ENCODE measurements around the gene GPR15.
"Not testable (repeated sequence)": the region's sequence is repeated elsewhere in the genome, so short reads cannot be mapped to it uniquely, and the experiment has no call there.

Gene GPR15

DNA sequence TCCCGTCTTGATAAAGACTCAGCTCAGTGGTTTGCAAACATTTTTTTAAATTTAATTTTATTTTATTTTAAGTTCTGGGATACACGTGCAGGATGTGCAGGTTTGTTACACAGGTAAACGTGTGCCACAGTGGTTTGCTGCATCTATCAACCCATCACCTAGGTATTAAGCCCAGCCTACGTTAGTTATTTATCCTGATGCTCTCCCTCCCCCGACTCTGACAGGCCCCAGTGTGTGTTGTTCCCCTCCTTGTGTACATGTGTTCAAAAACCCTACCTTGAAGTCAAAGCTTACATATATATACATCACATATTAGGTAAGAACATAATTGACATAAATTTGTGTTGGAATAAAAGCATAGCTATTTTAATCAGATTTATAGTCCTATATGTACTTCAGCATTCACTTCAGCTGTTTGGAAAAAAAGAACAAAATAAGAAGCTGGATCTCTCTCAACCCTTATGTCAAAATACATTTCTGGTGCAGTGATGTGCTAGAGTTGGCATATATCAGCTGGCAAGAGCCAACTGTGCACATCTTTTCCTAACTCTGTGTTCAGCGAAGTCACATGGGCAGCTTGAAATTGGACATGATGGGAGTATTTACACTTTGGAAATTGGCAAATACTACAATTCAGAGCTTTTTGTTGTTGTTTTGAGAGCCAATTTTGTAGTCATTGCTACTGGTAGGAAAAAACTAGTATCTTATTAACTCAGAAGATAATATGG, 26.5 kb downstream of the GPR15 start:
- DNase-seq (ENCODE audit: low read depth, low spot score), result no peak

DNA sequence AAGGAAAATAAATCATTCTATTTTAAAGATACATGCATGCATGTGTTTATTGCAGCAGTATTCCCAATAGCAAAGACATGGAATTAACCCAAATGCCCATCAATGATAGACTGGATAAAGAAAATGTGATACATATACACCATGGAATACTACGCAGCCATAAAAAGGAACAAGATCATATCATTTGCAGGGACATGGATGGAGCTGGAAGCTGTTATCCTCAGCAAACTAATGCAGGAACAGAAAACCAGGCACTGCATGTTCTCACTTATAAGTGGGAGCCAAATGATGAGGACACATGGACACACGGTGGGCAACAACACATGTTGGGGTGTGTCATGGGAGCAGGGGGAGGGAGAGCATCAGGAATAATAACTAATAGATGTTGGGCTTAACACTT, 28.0 kb downstream of the GPR15 start:
- not testable (repeated sequence) for DNase-seq (ENCODE audit: low read depth, low spot score)

DNA sequence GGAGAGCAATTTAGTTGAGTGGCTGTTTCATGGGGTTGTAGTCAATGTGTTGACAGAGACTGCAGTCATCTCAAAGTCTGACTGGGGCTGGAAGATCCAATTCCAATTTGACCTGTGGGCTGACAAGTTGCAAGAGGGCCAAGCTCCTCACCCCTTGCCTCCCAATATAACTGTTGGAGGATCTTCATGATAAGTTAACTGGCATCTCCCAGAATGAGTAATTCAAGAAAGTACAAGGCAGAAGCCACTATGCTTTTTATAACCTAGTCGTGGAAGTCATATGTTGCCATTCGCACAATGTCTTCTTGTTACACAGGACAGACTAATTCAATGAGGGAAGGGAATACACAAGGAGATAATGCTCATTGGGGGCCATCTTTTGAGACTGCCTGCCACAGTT, 29.1 kb downstream of the GPR15 start:
- no peak for DNase-seq (ENCODE audit: low read depth, low spot score)

DNA sequence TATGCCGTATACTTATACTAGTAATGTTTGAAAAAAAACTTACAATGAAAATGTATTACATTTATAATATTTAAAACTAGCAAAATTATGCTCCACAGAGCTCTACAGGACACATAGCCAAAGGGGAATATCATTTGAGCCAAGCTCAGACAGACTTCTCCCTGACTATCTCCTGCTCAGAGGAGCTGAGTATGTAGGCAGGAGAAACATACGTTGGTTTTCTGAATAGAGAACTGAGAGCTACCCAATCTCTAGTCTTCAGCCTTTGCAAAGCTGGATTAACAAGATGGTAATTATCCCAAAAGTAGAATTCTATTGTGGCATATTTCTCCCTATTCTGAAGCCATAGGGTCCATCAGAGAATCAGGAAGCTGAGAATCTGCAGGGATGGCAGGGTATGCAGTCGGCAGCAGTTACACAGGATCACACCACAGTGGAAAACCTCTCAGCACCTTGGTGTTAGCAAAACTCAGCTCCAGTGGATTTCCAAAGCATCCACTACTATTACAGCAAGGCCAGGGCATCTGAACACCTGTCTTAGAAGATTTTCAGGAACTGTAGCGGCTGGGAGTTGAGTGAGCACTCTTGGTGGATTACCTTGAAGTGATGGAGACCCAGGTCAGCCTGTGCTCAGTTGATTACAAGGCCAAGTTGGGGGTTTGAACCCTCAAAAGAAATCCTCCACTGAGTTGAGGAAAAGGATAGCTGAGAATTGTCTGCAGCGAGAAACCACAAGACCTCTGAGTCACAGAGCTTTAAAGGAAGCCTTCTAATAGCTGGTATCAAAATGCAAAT, 30.1 kb downstream of the GPR15 start:
- DNase-seq (ENCODE audit: low read depth, low spot score), result peak; percentile 48

DNA sequence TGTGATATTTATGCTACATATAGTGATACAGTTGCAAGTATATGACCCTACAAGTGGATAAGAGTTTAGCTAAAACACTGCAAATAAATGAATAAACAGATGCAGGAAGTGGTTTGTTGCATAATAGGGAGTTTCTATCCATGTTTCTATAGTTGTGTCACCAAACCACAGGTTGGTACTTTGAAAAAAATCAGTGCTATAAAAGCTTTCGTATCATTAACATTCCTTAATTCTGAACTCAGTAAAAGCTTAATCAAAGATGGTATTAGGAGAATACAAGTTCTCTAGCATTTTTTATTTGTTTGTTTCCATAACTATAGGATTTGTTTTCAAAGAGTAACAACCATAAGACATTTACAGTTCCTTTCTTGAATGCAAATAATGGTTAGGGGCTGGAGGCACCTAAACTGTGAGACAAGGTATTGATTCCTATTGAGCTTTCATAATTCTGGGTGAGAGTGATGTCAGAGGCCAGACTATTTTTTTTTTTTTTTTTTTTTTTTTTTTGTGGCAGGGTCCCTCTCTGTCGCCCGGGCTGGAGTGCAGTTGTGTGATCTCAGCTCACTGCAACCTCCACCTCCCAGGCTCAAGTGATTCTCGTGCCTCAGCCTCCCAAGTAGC, 32.0 kb downstream of the GPR15 start:
- DNase-seq (ENCODE audit: low read depth, low spot score), result peak; percentile 60

DNA sequence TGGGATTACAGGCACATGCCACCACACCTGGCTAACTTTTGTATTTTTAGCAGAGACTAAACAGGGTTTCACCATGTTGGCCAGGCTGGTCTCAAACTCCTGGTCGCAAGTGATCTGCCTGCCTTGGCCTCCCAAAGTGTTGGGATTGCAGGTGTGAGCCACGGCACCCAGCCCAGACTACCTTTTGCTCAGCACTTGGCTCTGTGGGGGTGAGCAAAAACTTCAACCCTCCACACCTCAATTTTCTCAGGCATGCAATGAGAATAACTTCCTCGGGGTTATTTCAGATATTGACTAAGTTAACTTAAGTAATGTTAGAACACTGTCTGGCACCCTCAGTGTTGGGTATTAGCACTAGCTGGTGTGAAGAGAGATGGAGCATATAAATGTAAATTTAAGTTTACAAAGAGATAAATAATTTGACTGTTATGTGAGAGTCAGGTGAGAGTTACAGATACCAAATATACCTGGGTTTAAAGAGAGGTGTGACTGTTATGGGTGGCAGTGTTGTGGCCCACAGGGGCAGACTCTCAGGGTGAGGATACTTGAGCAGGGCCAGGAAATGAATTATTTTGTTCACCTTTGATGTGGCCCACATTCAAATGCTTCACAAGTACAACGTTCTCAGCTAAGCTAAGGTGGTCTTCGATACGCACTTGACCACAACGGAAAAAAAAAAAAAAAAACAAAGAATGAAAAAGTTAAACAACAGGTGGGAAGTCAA, 32.7 kb downstream of the GPR15 start:
- DNase-seq (ENCODE audit: low read depth, low spot score), result no peak

DNA sequence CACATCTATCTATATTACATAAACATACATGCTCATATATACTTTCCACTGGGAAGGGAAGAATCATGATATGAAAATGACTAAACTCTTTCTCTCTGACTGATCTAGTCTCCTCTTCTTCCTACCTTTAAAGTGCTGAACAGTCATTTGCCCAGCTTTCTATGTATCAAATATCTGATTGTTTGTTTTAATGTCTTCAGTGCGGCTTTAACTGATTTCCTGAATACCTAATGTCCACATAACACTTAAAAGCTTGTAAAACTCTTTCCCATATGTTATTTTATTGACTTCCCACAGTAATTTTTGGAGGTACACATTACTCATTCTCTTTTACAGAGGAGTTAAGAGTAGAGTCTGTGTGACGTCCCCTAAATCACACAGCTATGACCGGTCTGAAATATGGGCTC, 33.5 kb downstream of the GPR15 start:
- DNase-seq (ENCODE audit: low read depth, low spot score), result no peak

DNA sequence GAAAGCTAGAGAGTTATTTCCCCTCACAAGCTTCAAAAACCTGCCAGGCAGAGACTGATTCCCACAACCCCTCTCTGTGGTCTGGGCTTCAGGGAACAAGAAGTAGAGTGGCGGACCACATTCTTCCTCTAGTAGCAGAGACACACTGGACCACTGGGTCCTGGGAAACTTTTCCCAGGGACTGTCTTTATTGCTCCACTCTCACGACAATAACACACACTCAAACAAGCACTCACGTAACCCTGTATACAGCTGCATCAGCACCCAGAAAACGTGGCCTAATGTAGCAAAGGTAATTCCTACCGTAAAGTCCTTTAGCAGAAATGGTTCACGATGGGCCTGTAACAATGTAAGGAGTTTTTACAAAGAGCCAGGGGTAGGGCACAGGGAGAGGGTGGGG, 34.1 kb downstream of the GPR15 start:
- DNase-seq (ENCODE audit: low read depth, low spot score), result no peak

DNA sequence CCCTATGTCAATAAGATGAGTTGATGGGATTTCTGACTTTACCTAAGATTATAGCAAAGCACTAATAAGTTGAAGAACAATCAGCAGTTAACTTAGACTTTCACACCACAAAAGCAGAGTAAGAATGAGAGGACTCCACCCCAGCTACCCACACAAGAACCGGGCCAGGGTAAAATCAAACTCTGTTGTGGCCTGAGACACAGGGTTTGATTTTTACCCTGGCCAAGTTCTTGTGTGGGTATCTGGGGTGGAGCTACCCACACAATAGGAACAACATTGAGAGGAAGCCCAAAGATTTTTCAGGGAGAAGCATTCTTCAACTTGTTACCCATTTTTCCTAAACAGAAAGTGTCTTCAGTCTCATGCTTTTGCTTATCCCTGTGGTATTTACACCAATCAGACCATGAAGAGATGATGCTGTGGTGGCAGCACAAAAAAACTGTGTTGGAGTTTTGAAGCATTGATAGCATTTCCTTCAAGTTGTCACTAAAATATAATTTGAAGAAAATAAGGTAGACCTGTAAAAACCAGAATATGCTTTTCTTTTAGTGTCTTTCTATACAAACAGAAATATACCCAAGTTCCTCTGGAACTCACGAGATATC, 36.0 kb downstream of the GPR15 start:
- DNase-seq (ENCODE audit: low read depth, low spot score), result no peak

DNA sequence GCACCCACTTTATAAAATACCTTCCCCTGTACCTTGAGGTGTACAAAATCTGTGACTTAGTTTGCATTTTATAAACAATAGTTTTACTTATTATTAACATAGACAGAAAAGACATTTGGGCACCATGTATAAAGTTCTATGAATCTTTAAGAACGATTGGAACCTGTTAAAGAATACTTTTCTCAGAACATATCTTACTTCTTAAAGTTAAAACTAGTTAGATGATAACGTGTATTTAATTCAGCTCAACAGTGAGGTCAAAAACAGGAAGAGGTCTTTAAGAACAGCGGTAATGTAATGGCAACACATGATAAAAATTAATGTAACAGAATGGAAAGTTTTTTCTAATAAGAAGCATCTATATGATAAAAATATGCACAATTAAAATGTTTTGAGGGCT, 36.6 kb downstream of the GPR15 start:
- DNase-seq (ENCODE audit: low read depth, low spot score), result no peak

DNA sequence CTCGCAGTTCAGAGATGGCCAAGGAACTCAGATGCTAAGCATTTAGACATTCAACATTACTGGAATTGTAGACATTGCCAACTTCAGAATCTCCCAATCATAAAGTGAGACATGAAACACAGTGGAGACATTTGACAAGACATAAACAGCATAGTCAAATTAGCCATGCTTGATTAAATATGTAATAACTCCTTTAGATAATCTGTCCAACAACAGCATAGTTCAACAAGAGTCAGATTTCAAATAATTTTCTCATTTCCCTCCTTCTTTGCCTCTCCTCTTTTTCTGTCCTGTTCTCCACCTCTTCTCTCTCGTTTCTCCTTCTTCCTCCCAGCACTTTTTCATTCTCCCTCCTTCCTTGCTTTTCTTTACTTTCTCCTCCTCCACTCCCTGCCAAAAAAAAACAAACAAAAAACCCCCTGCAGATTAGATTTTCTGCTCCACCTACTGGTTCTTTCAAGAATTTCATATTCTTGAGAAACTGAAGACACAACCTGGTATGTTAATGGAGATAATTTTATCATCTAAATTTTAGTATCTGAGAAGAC, 41.5 kb downstream of the GPR15 start:
- DNase-seq (ENCODE audit: low read depth, low spot score), result peak; percentile 44

DNA sequence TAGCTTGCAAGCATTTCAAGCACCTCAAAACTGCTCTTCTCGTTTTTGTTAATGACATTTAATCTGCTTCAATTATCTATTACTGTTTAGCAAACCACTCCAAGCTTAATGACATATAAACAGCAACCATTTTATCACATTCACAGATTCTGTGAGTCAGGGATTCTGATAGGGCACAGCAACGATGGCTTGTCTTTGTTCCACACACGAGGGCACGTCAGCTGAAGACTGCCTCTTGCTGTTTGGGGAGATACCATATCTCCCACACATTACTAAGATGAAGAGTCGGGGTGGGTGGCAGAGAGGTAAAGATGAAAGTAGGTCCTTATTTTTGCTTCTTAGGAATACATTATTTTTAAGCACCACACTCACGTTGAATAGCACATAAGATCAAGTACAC, 42.4 kb downstream of the GPR15 start:
- no peak for DNase-seq (ENCODE audit: low read depth, low spot score)

DNA sequence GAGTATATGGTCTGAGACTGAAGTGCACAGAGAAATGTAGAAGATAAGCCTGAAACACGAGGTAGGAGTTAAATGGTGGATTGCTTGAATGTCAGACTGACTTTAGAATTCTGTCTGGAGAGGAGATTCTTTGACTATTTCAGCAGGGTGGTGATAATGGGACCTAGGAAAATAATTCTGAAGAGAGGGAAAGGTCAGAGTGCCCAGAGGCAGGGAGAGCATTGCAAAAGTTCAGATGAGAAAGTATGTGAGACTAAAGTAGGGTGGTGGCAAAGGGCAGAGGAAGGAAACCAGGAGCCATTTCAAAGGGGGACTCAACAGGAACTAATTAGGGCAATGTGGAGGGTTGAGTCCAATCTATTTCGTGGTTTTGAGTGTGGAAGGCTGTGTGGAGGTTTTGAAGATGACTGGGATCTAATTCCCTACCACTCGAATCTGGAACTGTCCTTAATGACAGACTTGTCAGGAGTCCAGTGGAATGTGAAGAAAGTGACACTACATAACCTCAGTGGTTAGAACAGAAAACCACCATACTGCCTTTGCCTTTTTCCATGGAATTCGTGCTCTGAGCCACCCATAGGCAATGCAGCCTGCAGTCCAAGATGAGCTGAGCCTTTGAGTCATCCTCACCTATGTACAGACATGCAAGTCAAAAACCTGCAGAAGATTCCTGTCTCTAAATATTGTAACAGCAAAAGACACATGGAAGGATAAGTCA, 45.6 kb downstream of the GPR15 start:
- peak; percentile 78 for DNase-seq (ENCODE audit: low read depth, low spot score)

DNA sequence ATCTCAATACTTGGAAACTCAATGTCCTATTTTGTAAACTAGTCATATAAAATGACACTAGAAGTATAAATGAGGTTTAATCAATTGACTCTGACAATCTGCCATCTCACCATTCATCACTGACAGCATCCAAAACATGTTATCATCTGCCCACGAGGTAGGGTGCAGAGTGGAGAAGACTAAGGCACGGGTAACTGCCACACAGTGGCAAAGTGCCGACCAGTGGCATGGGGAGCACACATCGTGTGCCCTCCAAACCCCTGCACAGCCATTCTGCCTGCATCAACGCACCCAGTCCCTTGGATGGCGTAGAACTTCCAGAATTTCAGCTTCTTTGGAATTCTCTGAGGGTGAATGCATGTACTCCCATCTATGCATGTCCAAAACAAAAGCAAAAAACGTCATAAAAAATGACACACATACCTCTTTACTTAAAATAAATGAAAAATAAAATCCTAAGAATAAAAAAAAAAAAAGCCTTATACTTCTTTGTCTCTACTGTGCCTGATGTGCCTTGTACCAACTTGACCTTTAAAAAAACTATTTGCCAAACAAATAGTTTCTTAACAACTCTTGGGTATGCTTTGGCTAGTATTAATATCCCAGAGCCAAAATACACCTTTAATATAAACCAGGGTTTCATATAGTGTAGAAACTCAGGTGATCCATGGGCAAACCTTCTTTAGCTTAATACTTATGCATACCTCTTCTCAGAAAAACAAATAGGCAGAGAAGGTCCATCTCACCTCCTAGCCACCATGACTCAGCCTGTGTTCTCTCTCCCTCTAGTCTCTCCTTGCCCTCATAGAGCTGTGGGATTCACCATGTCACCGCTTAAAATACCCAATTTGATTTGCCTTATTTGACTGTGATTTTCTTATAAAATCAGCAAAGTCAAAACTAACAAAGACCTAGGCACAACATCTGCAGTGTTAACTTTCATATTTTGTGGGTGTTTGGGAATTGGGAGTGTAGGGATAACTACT, 48.9 kb downstream of the GPR15 start:
- no peak for DNase-seq (ENCODE audit: low read depth, low spot score)

DNA sequence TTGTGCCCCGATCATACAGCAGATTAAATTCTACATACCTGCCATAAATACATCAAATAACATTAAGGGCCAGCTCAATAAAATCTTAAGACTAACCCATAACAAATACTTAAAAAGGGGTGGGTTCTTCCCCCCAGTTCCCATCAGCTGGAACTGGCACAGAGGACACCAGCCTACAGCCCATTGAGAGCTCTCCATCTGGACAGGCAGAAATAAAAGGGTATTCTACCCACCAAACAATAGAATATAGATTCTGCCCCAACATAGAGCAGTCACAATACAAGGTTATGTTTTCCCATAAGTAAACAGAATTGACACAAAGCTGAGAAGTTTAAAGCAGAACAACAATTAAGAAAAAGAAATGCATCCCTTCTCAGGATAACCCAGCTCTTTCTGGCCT, 49.7 kb downstream of the GPR15 start:
- DNase-seq (ENCODE audit: low read depth, low spot score), result no peak

DNA sequence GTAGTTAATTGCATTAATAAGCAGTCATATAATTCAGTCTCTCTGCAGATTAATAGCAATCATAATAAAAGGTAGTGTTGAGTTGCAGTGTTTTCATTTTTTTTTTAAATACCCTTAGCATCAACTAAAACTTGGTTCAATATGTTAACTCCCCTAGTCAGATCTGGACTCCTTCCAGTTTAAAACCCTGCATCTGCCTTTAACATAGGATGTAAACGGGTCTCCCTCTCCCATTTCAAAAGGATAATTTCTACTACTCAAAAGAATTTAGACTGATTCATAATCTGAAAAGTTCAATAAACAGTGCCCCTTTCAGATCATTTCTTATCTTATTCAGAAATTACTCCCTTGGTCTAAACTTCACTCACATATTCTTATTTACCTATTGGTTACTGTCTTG, 50.3 kb downstream of the GPR15 start:
- DNase-seq (ENCODE audit: low read depth, low spot score), result no peak

DNA sequence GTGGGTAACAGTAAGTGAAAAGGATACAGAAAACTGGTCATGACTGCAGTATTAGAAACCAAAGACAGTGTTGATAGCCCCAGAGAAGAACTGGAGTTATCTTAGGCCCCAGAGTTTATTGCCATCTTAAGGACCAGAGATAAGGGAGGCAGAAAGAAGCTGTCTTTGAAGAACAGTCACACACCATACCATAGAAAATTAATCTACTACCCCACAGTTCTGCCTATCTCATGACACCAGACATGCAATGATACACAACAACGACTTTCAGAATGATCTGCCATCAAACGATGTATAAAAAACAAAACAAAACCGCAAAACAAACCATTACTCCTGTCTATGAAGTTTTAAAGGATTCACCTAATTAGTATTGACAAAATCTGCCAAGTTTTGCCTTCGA, 52.0 kb downstream of the GPR15 start:
- DNase-seq (ENCODE audit: low read depth, low spot score), result no peak

Measured in astrocyte of the hippocampus (primary cell).